Hepatocyte (in vitro differentiated cells): Measurements from ENCODE around the gene SLC25A21. TPM values are rescaled to one million over a fixed set of nuclear protein-coding genes. Genes with fewer than 3 reads are reported as not detected.
A peak's percentile ranks its signal among the peaks of the same experiment; 100 is the strongest.

Source experiments
- DNase-seq: peaks from one replicate; pipeline ENCODE4 v3.0.0-alpha.2; 2016; ENCODE audit warnings: low spot score
- H2AFZ ChIP-seq: fragments of 200-600 bp; sonication (generic); 2 replicates; pipeline ENCODE4 v1.6.0; 2016; ENCODE audit warnings: antibody characterized with exemption, mild to moderate bottlenecking
- H3K27ac ChIP-seq: fragments of 200-600 bp; sonication (generic); 2 replicates; pipeline ENCODE4 v1.5.1; 2016; ENCODE audit warnings: mild to moderate bottlenecking
- H3K27me3 ChIP-seq: fragments of 200-600 bp; sonication (generic); 2 replicates; pipeline ENCODE4 v1.6.1; 2016
- H3K36me3 ChIP-seq: fragments of 200-600 bp; sonication (generic); replicated peaks from 2 replicates; pipeline ENCODE4 v1.5.1; 2016; ENCODE audit warnings: low read depth; ENCODE audit not compliant: insufficient read depth
- H3K4me1 ChIP-seq: fragments of 200-600 bp; sonication (generic); 2 replicates; pipeline ENCODE4 v1.5.1; 2016; ENCODE audit warnings: mild to moderate bottlenecking, moderate library complexity; ENCODE audit not compliant: insufficient read depth
- H3K4me2 ChIP-seq: fragments of 200-600 bp; sonication (generic); 2 replicates; pipeline ENCODE4 v1.6.0; 2016
- H3K4me3 ChIP-seq: fragments of 200-600 bp; sonication (generic); 2 replicates; pipeline ENCODE4 v1.5.1; 2016; ENCODE audit warnings: mild to moderate bottlenecking
- H3K79me2 ChIP-seq: fragments of 200-600 bp; sonication (generic); 2 replicates; pipeline ENCODE4 v1.6.0; 2017; ENCODE audit warnings: mild to moderate bottlenecking
- H3K9me2 ChIP-seq: fragments of 200-600 bp; sonication (generic); replicated peaks from 2 replicates; pipeline ENCODE4 v1.6.0; 2017; ENCODE audit warnings: mild to moderate bottlenecking; ENCODE audit not compliant: insufficient read depth
- H3K9me3 ChIP-seq: fragments of 200-600 bp; sonication (generic); 2 replicates; pipeline ENCODE4 v1.5.1; 2016; ENCODE audit warnings: low read depth, mild to moderate bottlenecking
- H4K20me1 ChIP-seq: fragments of 200-600 bp; sonication (generic); 2 replicates; pipeline ENCODE4 v1.6.0; 2016; ENCODE audit warnings: mild to moderate bottlenecking; ENCODE audit not compliant: insufficient read depth, poor library complexity, severe bottlenecking
- CTCF ChIP-seq: fragments of 200-600 bp; sonication (generic); IDR thresholded peaks from 2 replicates; pipeline ENCODE4 v1.5.1; 2016; ENCODE audit warnings: antibody characterized with exemption, mild to moderate bottlenecking; ENCODE audit not compliant: poor library complexity
- EZH2 ChIP-seq: fragments of 200-600 bp; sonication (generic); IDR thresholded peaks from 2 replicates; pipeline ENCODE4 v1.6.1; 2016; ENCODE audit warnings: antibody characterized with exemption, mild to moderate bottlenecking, borderline replicate concordance
- EZH2phosphoT487 ChIP-seq: fragments of 200-600 bp; sonication (generic); IDR thresholded peaks from one replicate; pipeline ENCODE4 v1.6.1; 2018; ENCODE audit warnings: antibody characterized with exemption, mild to moderate bottlenecking, low read depth, moderate library complexity; ENCODE audit not compliant: unreplicated experiment, severe bottlenecking
- WGBS: methylation state at CpG from one replicate; pipeline ENCODE4 v1.1.6; 2016; ENCODE audit warnings: low lambda C conversion rate; ENCODE audit errors: missing lambda C conversion rate; 5-methylcytosine and 5-hydroxymethylcytosine counted together
- microRNA-seq: library from miRNA; unstranded; fragments of <30 nt; microRNA quantifications from one replicate; pipeline ENCODE4, GENCODE V29; 2017
- polyA plus RNA-seq: library from polyadenylated mRNA; unstranded; fragments of >200 nt; fragmentation: Nextera tagmentation; extraction: Ambion mirVana; gene quantifications from 2 replicates; pipeline ENCODE4 v1.2.1, GENCODE V29; 2016
- small RNA-seq: library from RNA; depleted of rRNA; stranded (forward); fragments of <200 nt; gene quantifications from one replicate; pipeline ENCODE3, GENCODE V24; 2014
- total RNA-seq: library from RNA; depleted of rRNA; stranded (reverse); fragments of >200 nt; gene quantifications from 2 replicates; pipeline ENCODE4 v1.2.3, GENCODE V29; 2014

Gene SLC25A21
- total and polyA plus RNA-seq, 2 experiments from 2014 or later, result 1.4 to 1.6 TPM

DNA sequence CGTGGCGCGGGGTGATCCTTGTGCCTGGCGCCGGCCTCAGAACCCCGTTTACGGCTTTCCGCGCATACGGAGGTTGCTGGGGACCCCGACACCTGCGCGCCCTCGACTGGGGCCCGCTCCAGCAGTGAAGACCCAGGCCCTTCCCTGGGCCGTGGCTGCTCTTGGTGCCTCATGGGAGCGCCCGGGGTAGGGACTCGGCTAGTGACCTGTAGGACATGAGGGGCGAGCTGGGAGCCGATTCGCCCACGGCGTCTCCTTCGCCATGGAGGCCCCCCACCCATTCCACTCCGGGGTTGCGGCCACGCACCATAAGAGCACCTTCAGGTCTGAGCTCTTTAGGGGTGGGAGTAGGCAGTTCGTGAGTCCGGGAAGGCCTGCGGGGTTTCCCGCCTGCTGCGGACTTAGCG is 525.0 kb downstream of the SLC25A21 start:
- no peak for DNase-seq
- peaks cover 17% of the 10 kb centered on the region for H3K4me1 ChIP-seq
- H4K20me1 ChIP-seq, result no peaks in the 10 kb centered on the region
- H3K79me2 ChIP-seq, result no peaks in the 10 kb centered on the region
- H3K36me3 ChIP-seq, result no peaks in the 10 kb centered on the region
- 2% methylated on average over 26 of the region's 34 CpGs for WGBS
- H3K9me2 ChIP-seq, result no peaks in the 10 kb centered on the region
- peak overlapping the region; percentile 94 for H2AFZ ChIP-seq
- no peaks in the 10 kb centered on the region for H3K9me3 ChIP-seq
- H3K27ac ChIP-seq, result no peak overlapping the region
- H3K4me3 ChIP-seq, result peak overlapping the region; percentile 54
- TF ChIP-seq CTCF (no peak), EZH2 (peak; percentile 2), EZH2phosphoT487 (peak; percentile 38)
- H3K27me3 ChIP-seq, result peaks cover 98% of the 10 kb centered on the region
- H3K4me2 ChIP-seq, result peak overlapping the region; percentile 99

DNA sequence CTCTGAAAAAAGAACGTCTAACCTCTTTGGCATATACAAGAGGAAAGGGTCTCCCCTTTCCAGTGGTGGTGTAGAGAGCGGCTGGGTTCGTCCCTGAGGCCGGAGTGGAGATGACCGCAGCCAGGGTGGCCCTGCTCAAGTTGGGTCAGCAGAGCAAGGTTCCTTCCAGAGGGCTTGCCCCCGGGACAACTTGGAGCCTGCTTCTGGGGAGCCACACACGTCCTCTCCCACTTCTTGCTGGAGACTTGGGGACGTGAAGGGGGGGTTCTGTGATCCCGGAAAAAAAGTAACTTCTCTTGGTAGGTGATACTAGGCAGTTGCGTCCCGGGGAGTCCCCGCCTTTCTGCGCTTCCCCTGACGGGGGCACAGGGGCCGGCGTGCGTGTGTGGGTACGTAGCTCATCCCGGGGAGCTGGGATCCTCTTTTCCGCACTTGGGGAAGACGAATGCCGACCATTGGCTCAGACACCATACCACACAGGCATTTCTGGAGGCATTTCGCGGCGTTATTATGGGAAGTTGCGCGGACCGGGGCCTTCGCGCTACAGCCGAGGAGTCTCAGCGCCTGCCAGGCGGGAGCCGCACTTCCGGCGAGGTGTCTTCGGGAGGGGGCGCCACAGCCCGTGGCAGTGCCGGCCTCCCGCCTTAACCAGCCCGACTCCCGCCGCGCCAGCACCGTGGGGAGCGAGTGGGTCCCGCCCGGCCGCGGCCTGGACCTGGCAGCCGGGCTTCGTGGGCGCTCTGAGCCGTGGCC is 525.6 kb downstream of the SLC25A21 start:
- Histone ChIP-seq H3K4me1 (peaks cover 17% of the 10 kb centered on the region), H2AFZ (peak overlapping the region; percentile 94), H3K27me3 (peaks cover 98% of the 10 kb centered on the region), H3K4me3 (peak overlapping the region; percentile 54), H3K4me2 (peak overlapping the region; percentile 99), H3K36me3 (no peaks in the 10 kb centered on the region), H4K20me1 (no peaks in the 10 kb centered on the region), H3K9me3 (no peaks in the 10 kb centered on the region), H3K79me2 (no peaks in the 10 kb centered on the region), H3K9me2 (no peaks in the 10 kb centered on the region), H3K27ac (no peak overlapping the region)
- DNase-seq, result peak; percentile 54
- TF ChIP-seq EZH2 (peak; percentile 86), EZH2phosphoT487 (peak; percentile 18), CTCF (peak; percentile 34)
- WGBS, result 5% methylated on average over 43 of the region's 55 CpGs

DNA sequence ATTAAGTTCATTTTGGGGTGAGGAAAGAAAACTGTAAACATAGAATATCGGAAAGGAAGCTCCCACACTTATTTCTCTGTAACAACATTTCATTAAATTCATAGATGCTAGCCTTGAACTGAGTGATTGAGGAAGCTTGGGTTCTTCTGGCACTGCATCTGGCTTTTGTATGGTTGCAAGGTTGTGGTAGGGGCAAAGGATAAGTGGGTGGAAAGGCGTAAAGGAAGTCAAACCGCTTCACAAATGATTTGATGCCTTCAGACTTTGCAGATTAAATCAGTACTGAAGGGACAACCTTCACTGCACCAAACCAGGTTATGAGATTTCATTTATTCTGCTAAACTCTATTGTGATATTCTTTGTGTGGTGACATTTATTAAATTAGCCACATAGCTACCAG is 538.8 kb downstream of the SLC25A21 start:
- Histone ChIP-seq H3K36me3 (no peaks in the 10 kb centered on the region), H3K9me2 (no peaks in the 10 kb centered on the region), H3K4me1 (no peaks in the 10 kb centered on the region), H3K9me3 (no peaks in the 10 kb centered on the region), H3K27ac (no peak overlapping the region), H3K4me2 (no peak overlapping the region), H3K4me3 (no peak overlapping the region), H4K20me1 (no peaks in the 10 kb centered on the region), H3K27me3 (peaks cover 23% of the 10 kb centered on the region), H3K79me2 (no peaks in the 10 kb centered on the region), H2AFZ (no peak overlapping the region)
- DNase-seq, result no peak
- WGBS, result 95% methylated on average over 3 of the region's 3 CpGs
- TF ChIP-seq EZH2phosphoT487 (no peak), CTCF (no peak)

Small RNA genes lying within 50 kb of the gene (microRNA-seq; reads per million reads assigned to microRNA genes)
- not detected for gene MIR4503

Small RNA genes lying within 50 kb of the gene (small RNA-seq; reads per million reads assigned to genes)
- gene MIR4503, result not detected
- gene RNU6-273P, result not detected

Other genes starting within 250 kb of the SLC25A21 start
- gene MIPOL1, start 25.3 kb upstream of the SLC25A21 start, total RNA-seq, result 12.2 and 16.6 TPM in 2 replicates
- 2.6 and 6.9 TPM in 2 replicates for gene MIPOL1, start 25.3 kb upstream of the SLC25A21 start, polyA plus RNA-seq